ENCODE data around the gene RTP4. TPM values are rescaled to one million over a fixed set of nuclear protein-coding genes. Genes with fewer than 3 reads are reported as not detected.

RTP4 gene
- total and polyA plus RNA-seq, 2 donors (not counting 3 experiments of a cell fraction or from before 2014, with no cell fraction given) = 0.12 to 0.22 TPM

DNA sequence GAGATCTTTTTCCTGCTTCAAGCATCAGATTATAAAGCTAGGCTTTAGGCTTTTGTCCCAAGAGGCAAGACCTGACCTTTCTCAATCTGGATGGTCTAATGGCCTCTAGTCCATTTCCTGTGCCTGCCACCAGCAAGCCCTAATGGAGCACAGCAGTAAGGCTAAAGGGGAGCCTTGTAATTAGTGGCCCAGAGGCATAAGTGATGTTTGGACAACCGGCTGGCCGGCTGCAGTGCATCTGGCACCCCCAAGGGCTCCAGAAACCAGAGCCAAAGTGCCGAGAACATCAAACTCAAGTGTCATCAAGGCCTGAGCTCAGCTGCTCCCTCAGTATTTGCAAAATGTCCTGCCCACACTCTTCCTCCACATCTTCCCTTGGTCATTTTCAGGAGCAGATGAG is 31.9 kb upstream of the RTP4 start:
- Histone ChIP-seq H3K27me3 (ENCODE audit: control insufficient read depth in 2 of 2, insufficient read depth in 2 of 2, low read length in 2 of 2) (no peaks in the 10 kb centered on the region), H3K4me2 (ENCODE audit: insufficient read depth, low read length) (no peak overlapping the region), H3K27ac (ENCODE audit: insufficient read depth, low read depth, low read length) (no peak overlapping the region), H2AFZ (ENCODE audit: low read depth, low read length) (no peak overlapping the region), H3K9me3 (replicated peaks; ENCODE audit: control insufficient read depth, insufficient read depth, low read length) (no peaks in the 10 kb centered on the region), H3K36me3 (ENCODE audit: control insufficient read depth in 2 of 2, extremely low read depth in 1 of 2, insufficient read depth in 2 of 2, low read length in 2 of 2) (no peaks in the 10 kb centered on the region), H3K9me1 (replicated peaks; ENCODE audit: control insufficient read depth, extremely low read depth, insufficient read depth, low read length) (no peaks in the 10 kb centered on the region), H3K9ac (replicated peaks; ENCODE audit: extremely low read depth, insufficient read depth, low read length) (no peak overlapping the region), H3K79me2 (ENCODE audit: control insufficient read depth, insufficient read depth, low read length) (no peaks in the 10 kb centered on the region), H3K4me1 (ENCODE audit: control insufficient read depth, extremely low read depth, insufficient read depth, low read length) (no peaks in the 10 kb centered on the region), H4K20me1 (replicated peaks; ENCODE audit: control insufficient read depth, extremely low read depth, insufficient read depth, low read length) (no peaks in the 10 kb centered on the region), H3K4me3 (replicated peaks in 1 of 3; ENCODE audit: insufficient read depth in 1 of 3, low read depth in 1 of 3, low read length in 3 of 3) (no peak overlapping the region)
- no peak for TF ChIP-seq POLR2AphosphoS5 (IDR thresholded peaks at IDR 0.05; ENCODE audit: insufficient read depth, low read depth, low read length)
- no peak for TF ChIP-seq JUN (IDR thresholded peaks at IDR 0.05; ENCODE audit: borderline replicate concordance, insufficient read depth, insufficient read length, low read depth)
- no peak for TF ChIP-seq MYC (IDR thresholded peaks at IDR 0.05; ENCODE audit: low read depth, low read length)
- no peak for TF ChIP-seq FOS (IDR thresholded peaks at IDR 0.05; ENCODE audit: borderline replicate concordance, insufficient read depth, low read length)
- no peak for TF ChIP-seq CTCF (IDR thresholded peaks at IDR 0.05; ENCODE audit: extremely low read depth in 1 of 2, insufficient read depth in 1 of 2, low read depth in 1 of 2, low read length in 2 of 2)
- TF ChIP-seq GATA2 (IDR thresholded peaks at IDR 0.05; ENCODE audit: insufficient read depth, insufficient read length, low read depth, low read length) = no peak
- TF ChIP-seq EZH2 (IDR thresholded peaks at IDR 0.05; ENCODE audit: borderline replicate concordance, low read depth, low read length, severe bottlenecking) = no peak
- TF ChIP-seq, protein P1, sequence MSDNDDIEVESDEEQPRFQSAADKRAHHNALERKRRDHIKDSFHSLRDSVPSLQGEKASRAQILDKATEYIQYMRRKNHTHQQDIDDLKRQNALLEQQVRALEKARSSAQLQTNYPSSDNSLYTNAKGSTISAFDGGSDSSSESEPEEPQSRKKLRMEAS (IDR thresholded peaks at IDR 0.05; ENCODE audit: insufficient read depth, insufficient read length) = no peak
- no peak for TF ChIP-seq POLR2A (IDR thresholded peaks at IDR 0.05; ENCODE audit: low read depth, low read length)
- DNase-seq (ENCODE audit: low read depth, low spot score) = no peak
- POLR2A ChIA-PET = no interaction called here
- BruUV-seq (replicated peaks) = no TSS peak
- no peak for FAIRE-seq
- dilution Hi-C loops (cut with MboI; ENCODE audit: extremely low pct_ligation_motif_present, low sequenced_read_pairs) = no loop called here
- intact Hi-C loops (cut with micrococcal nuclease) = no loop called here
- CTCF ChIA-PET = interaction anchor here (5.2 kb wide), 1 partner anchor 17 kb away, joined by 20 read pairs; no protein-coding TSS in a partner anchor
